ENCODE measurements around the gene CCDC106.

The CCDC106 gene

DNA sequence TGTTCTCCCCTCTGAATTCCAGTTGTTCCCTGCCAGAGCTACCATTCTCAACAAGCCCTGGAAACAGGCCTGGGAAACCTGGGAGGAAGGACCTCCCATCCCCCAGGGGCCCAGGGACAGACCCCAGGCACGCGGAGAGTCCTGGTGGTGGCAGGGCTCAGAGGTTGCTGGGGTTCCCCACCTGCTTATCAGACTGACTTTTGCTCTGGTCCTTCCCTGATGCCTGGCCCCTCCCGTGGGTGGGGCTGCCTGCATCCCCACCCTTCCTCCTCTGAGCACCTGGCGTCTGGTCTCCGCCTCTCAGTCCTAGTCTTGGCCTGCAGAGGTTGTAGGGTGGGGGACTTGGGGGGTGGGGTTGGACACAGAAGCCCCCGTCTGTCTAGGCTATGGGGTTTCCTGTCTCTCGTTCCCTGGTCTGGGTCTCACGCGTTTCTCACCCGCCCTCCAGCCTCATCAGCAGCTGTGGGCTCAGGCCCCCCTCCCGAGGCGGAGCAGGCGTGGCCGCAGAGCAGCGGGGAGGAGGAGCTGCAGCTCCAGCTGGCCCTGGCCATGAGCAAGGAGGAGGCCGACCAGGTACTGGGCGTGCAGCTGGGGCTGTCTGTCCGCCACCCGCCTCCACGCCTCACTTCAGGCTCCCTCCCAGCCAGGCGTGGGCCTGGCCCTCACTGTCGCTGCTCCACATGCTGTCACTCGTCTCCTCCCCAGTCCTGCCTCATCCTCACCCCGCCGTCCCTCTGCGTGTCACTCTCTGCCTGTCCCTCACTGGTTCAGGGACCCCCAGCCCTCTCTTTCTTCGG, 40.6 kb downstream of the CCDC106 start:
- no peak overlapping the region for H3K4me3 ChIP-seq (ENCODE audit: low read length)
- DNase-seq (ENCODE audit: low read depth) = no peak
- TF ChIP-seq, protein P1, sequence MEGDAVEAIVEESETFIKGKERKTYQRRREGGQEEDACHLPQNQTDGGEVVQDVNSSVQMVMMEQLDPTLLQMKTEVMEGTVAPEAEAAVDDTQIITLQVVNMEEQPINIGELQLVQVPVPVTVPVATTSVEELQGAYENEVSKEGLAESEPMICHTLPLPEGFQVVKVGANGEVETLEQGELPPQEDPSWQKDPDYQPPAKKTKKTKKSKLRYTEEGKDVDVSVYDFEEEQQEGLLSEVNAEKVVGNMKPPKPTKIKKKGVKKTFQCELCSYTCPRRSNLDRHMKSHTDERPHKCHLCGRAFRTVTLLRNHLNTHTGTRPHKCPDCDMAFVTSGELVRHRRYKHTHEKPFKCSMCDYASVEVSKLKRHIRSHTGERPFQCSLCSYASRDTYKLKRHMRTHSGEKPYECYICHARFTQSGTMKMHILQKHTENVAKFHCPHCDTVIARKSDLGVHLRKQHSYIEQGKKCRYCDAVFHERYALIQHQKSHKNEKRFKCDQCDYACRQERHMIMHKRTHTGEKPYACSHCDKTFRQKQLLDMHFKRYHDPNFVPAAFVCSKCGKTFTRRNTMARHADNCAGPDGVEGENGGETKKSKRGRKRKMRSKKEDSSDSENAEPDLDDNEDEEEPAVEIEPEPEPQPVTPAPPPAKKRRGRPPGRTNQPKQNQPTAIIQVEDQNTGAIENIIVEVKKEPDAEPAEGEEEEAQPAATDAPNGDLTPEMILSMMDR (IDR thresholded peaks at IDR 0.05; ENCODE audit: insufficient read depth, low read depth, low read length, missing control alignments) = no peak

DNA sequence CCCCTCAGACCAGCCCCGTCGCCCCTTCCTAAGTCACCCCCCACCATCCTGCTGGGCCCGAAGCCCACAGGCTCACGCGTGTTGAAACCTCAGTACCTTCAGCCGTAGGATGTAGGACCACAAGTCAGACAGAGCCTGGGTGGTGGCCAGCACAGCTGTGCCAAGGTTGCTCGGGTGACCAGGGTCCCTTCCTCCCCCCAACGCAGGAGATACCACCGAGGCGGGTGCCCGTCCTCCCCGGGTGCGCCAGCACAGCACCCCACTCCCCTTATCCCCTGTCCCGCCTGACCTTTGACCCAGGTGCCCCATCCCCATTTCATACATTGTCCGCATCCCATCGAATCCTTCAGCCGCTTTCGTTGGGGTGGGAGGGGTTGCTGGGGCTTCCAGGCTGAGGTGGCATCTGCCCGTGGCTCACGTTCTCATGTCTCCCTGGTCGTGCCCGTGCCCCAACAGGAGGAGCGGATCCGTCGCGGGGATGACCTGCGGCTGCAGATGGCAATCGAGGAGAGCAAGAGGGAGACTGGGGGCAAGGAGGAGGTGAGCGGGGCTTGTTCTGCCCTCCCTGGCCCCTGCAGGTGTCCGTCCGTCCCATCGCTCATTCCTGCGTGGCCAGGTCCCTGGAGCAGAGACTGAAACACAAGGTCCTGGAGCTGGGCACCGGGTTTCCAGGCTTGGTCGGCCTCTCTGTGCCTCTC, 41.5 kb downstream of the CCDC106 start:
- H3K4me3 ChIP-seq (ENCODE audit: low read length) = no peak overlapping the region
- no peak for DNase-seq (ENCODE audit: low read depth)
- TF ChIP-seq, protein P1 (IDR thresholded peaks at IDR 0.05; ENCODE audit: insufficient read depth, low read depth, low read length, missing control alignments) = no peak

DNA sequence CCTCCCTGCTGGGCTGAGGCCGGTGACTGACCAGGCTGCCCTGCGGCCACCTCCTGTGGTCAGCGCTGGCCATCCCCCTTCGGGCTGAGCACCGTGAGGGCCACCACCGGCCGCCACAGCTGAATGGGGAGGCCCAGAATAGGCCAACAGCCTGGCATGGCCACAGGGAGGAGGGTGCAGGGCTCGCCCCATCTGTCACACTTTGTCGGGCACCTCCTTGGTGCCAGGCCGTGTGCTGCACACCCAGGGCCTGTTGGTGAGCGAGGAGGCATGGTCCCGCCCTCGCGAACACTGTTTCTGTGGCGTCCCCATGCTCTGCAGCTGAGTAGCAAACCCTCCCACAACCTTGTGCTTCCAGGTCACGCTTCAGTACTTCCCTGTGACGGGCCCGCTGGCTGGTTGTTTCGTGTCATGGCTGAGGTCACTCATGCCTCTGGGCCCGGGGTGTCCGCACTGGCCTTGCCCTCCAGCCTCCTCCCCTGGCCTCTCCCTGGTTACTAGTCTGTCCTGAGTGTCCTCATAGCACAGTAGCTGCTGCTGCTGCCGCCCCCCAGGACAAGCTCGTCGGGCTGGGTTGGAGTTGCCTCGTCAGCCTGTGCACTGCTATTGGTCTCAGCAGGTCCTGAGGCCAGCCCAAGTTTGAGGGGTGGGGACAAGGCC, 42.2 kb downstream of the CCDC106 start:
- no peak overlapping the region for H3K4me3 ChIP-seq (ENCODE audit: low read length)
- TF ChIP-seq, protein P1 (IDR thresholded peaks at IDR 0.05; ENCODE audit: insufficient read depth, low read depth, low read length, missing control alignments) = no peak
- no peak for DNase-seq (ENCODE audit: low read depth)

DNA sequence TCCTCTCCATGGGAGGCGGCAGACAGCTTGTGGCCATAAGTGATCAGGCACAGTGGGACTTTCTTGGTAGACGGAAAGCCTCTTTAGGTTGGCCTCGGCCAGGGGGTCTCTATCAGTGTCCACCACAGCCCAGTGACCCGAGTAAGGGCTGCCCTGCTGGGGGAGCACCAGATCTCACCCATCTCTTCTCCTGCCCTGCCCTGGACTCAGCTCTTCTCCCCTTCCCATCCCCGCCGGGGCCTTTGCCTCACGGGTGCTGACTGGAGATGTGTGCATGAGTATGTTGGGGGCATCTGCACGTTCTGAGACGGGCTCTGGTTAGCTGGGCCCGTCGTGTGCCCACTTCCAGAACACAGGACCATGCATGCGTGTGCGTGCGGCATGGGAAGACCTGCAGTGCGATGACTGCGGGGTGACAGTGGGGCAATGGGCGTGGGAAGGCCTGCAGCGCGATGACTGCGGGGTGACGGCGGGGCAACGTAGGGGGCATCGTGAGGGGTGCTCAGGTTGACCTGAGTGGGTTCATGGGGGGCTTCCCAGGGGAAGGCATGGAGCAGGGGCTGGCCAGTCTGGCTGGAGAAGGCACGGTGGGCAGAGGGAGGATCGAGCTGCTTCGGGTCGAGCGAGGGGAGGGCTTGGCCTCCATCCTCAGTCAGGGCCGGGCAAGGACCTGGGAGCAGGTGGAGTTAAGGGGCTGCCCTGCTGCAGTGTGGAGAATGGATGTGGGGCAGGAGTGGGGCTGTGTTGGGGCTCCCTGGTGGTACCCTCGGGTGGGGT, 42.9 kb downstream of the CCDC106 start:
- DNase-seq (ENCODE audit: low read depth) = no peak
- TF ChIP-seq, protein P1 (IDR thresholded peaks at IDR 0.05; ENCODE audit: insufficient read depth, low read depth, low read length, missing control alignments) = no peak
- no peak overlapping the region for H3K4me3 ChIP-seq (ENCODE audit: low read length)

DNA sequence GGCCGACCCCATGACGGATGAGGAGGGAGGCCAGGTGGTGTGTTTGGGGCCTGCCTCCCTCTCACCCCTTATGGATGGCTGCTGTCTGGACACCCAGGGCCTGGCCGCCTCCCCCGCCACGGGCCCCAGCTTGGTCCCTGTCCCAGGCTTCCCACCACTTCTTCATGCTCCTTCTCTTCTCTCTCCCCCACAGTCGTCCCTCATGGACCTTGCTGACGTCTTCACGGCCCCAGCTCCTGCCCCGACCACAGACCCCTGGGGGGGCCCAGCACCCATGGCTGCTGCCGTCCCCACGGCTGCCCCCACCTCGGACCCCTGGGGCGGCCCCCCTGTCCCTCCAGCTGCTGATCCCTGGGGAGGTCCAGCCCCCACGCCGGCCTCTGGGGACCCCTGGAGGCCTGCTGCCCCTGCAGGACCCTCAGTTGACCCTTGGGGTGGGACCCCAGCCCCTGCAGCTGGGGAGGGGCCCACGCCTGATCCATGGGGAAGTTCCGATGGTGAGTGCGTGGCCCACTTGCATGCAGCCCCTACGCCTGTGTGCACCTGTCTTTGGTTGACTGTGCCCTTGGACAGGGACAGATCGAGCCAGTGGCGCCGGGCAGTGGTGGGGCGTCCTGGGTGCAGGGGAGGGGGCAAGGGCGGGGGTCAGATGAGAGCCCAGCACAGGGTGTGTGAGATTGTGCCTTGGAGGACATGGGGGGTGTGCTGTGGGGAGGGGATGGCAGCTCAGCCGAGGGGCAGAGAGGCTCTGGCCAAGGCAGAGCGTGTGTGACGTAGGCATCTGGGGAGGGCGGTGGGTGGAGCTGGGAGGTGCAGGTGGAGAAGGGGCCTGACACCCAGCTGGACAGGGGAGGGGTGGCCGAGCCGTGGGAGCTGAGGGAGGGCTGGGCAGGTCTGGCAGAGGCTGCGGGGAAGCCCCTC, 43.8 kb downstream of the CCDC106 start:
- TF ChIP-seq, protein P1 (IDR thresholded peaks at IDR 0.05; ENCODE audit: insufficient read depth, low read depth, low read length, missing control alignments) = no peak
- H3K4me3 ChIP-seq (ENCODE audit: low read length) = no peak overlapping the region
- no peak for DNase-seq (ENCODE audit: low read depth)

DNA sequence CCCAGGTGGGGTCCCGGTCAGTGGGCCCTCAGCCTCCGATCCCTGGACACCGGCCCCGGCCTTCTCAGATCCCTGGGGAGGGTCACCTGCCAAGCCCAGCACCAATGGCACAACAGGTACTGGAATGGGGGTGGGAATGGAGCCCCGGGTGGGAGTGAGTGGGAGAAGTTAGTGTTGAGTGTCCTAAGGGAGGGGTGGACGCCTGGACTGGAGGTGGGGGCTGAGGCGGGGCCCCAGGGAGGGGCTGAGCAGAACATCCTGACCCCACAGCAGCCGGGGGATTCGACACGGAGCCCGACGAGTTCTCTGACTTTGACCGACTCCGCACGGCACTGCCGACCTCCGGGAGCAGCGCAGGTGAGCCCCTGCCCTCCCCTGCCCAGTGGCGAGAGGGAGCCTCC, 44.7 kb downstream of the CCDC106 start:
- no peak for DNase-seq (ENCODE audit: low read depth)
- no peak overlapping the region for H3K4me3 ChIP-seq (ENCODE audit: low read length)
- TF ChIP-seq, protein P1 (IDR thresholded peaks at IDR 0.05; ENCODE audit: insufficient read depth, low read depth, low read length, missing control alignments) = no peak

All from epithelial cell of esophagus (primary cell).